ENCODE results near the gene ANKRD13A. TPM values are rescaled to one million over a fixed set of nuclear protein-coding genes. Genes with fewer than 3 reads are reported as not detected.

The ANKRD13A gene
- total RNA-seq, 1 donor from 2014 or later: 35.4 TPM

DNA sequence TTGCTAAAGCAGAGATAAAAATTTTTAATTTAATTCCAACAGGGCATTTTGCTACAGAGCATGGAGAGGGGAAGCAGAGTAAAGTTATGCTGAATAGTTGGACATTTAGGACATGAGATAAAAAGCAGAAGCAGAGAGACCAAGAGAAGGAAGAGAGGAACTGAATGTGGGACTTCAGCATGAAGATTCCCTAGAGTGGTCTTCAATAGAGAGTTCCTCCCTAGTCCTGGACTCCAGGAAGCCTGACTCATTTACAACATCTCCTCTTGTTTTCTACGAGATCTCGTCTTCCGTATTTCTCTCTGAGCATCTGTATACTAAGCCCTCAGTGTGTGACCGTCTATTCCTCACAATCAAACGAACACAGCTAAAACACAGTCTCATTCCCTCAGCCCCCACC, 89.7 kb downstream of the ANKRD13A start:
- Histone ChIP-seq H3K9ac (no peak overlapping the region), H4K20me1 (ENCODE audit: low read depth) (no peaks in the 10 kb centered on the region), H2AFZ (replicated peaks) (no peak overlapping the region), H3K27ac (no peak overlapping the region), H3K9me3 (ENCODE audit: low read depth) (no peaks in the 10 kb centered on the region), H3K4me1 (no peaks in the 10 kb centered on the region), H3K79me2 (ENCODE audit: low read depth) (no peaks in the 10 kb centered on the region), H3K27me3 (peaks cover 4% of the 10 kb centered on the region), H3K4me3 (no peak overlapping the region), H3K36me3 (no peaks in the 10 kb centered on the region), H3K4me2 (no peak overlapping the region), H3F3A (ENCODE audit: low read depth) (no peaks in the 10 kb centered on the region)
- Mint-ChIP-seq H3K4me1 (no peaks in the 10 kb centered on the region), H3K9me3 (peaks cover 2% of the 10 kb centered on the region), H3K27ac (no peak overlapping the region), H3K36me3 (no peaks in the 10 kb centered on the region), H3K27me3 (ENCODE audit: insufficient read depth, low read depth) (peaks cover 7% of the 10 kb centered on the region), H3K4me3 (no peak overlapping the region)
- DNase-seq (ENCODE audit: low spot score): no peak
- TF ChIP-seq, protein P1, sequence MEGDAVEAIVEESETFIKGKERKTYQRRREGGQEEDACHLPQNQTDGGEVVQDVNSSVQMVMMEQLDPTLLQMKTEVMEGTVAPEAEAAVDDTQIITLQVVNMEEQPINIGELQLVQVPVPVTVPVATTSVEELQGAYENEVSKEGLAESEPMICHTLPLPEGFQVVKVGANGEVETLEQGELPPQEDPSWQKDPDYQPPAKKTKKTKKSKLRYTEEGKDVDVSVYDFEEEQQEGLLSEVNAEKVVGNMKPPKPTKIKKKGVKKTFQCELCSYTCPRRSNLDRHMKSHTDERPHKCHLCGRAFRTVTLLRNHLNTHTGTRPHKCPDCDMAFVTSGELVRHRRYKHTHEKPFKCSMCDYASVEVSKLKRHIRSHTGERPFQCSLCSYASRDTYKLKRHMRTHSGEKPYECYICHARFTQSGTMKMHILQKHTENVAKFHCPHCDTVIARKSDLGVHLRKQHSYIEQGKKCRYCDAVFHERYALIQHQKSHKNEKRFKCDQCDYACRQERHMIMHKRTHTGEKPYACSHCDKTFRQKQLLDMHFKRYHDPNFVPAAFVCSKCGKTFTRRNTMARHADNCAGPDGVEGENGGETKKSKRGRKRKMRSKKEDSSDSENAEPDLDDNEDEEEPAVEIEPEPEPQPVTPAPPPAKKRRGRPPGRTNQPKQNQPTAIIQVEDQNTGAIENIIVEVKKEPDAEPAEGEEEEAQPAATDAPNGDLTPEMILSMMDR (IDR thresholded peaks at IDR 0.05): no peak
- TF ChIP-seq EZH2 (IDR thresholded peaks at IDR 0.05) (no peak), EZH2phosphoT487 (IDR thresholded peaks at IDR 0.05) (no peak)

Small RNAs within 50 kb of the gene (small RNA-seq; reads per million reads assigned to genes)
- gene AC007546.2: not detected

Other genes starting within 250 kb of the ANKRD13A start
- 0.56 and 2.8 TPM in 2 replicates for gene TRPV4, start 166.0 kb upstream of the ANKRD13A start, total RNA-seq (ENCODE audit: low replicate concordance)
- gene GLTP, start 118.9 kb upstream of the ANKRD13A start, total RNA-seq (ENCODE audit: low replicate concordance): 16.6 and 24.0 TPM in 2 replicates
- gene TCHP, start 99.2 kb upstream of the ANKRD13A start, total RNA-seq (ENCODE audit: low replicate concordance): 15.2 and 20.0 TPM in 2 replicates
- 23.9 and 28.5 TPM in 2 replicates for gene GIT2, start 3.1 kb upstream of the ANKRD13A start, total RNA-seq (ENCODE audit: low replicate concordance)
- 39.8 and 48.8 TPM in 2 replicates for gene C12orf76, start 49.1 kb downstream of the ANKRD13A start, total RNA-seq (ENCODE audit: low replicate concordance)
- 52.7 and 73.8 TPM in 2 replicates for gene IFT81, start 124.9 kb downstream of the ANKRD13A start, total RNA-seq (ENCODE audit: low replicate concordance)